ENCODE results near the gene RIOK2.

Gene RIOK2

GRCh38 chr5:97224112-97224750, 41.2 kb upstream of the RIOK2 start:
- no peaks in the 10 kb centered on the region for H3K9me3 Mint-ChIP-seq
- no peak overlapping the region for H3K4me3 Mint-ChIP-seq
- no peaks in the 10 kb centered on the region for H3K36me3 Mint-ChIP-seq (ENCODE audit: low read depth)
- no peak for TF ChIP-seq CTCF (IDR thresholded peaks at IDR 0.05; ENCODE audit: unreplicated experiment in 3 of 3)
- no peaks in the 10 kb centered on the region for H3K4me1 Mint-ChIP-seq
- no peaks in the 10 kb centered on the region for H3K27me3 Mint-ChIP-seq (ENCODE audit: low read depth)
- no peak overlapping the region for H3K27ac Mint-ChIP-seq

GRCh38 chr5:97223596-97223995, 40.5 kb upstream of the RIOK2 start:
- no peak for TF ChIP-seq CTCF (IDR thresholded peaks at IDR 0.05; ENCODE audit: unreplicated experiment in 3 of 3)
- Mint-ChIP-seq H3K27me3 (ENCODE audit: low read depth) (no peaks in the 10 kb centered on the region), H3K27ac (no peak overlapping the region), H3K9me3 (no peaks in the 10 kb centered on the region), H3K4me3 (no peak overlapping the region), H3K36me3 (ENCODE audit: low read depth) (no peaks in the 10 kb centered on the region), H3K4me1 (no peaks in the 10 kb centered on the region)

- H3K9me3 Mint-ChIP-seq = peaks cover 23% of the 10 kb centered on the region
- H3K4me1 Mint-ChIP-seq = no peaks in the 10 kb centered on the region
- H3K36me3 Mint-ChIP-seq (ENCODE audit: low read depth) = no peaks in the 10 kb centered on the region
- H3K27me3 Mint-ChIP-seq (ENCODE audit: low read depth) = no peaks in the 10 kb centered on the region
- no peak overlapping the region for H3K4me3 Mint-ChIP-seq
- no peak for TF ChIP-seq CTCF (IDR thresholded peaks at IDR 0.05; ENCODE audit: unreplicated experiment in 3 of 3)
- no peak overlapping the region for H3K27ac Mint-ChIP-seq
These were observed 26.3 kb upstream of the RIOK2 start for GRCh38 chr5:97209343-97209742.

GRCh38 chr5:97208714-97209113, 25.7 kb upstream of the RIOK2 start:
- Mint-ChIP-seq H3K27me3 (ENCODE audit: low read depth) (no peaks in the 10 kb centered on the region), H3K4me1 (no peaks in the 10 kb centered on the region), H3K27ac (no peak overlapping the region), H3K36me3 (ENCODE audit: low read depth) (no peaks in the 10 kb centered on the region), H3K9me3 (peaks cover 20% of the 10 kb centered on the region), H3K4me3 (no peak overlapping the region)
- no peak for TF ChIP-seq CTCF (IDR thresholded peaks at IDR 0.05; ENCODE audit: unreplicated experiment in 3 of 3)

GRCh38 chr5:97208184-97208713, 25.2 kb upstream of the RIOK2 start:
- Mint-ChIP-seq H3K9me3 (peaks cover 17% of the 10 kb centered on the region), H3K4me1 (no peaks in the 10 kb centered on the region)

More at GRCh38 chr5:97208184-97208713, 25.2 kb upstream of the RIOK2 start:
- no peak overlapping the region for H3K4me3 Mint-ChIP-seq
- H3K36me3 Mint-ChIP-seq (ENCODE audit: low read depth) = no peaks in the 10 kb centered on the region
- no peak for TF ChIP-seq CTCF (IDR thresholded peaks at IDR 0.05; ENCODE audit: unreplicated experiment in 3 of 3)
- H3K27ac Mint-ChIP-seq = no peak overlapping the region
- H3K27me3 Mint-ChIP-seq (ENCODE audit: low read depth) = no peaks in the 10 kb centered on the region
